Measurements from ENCODE around the gene MYOM1.
A peak's percentile ranks its signal among the peaks of the same experiment; 100 is the strongest.

The MYOM1 gene

GRCh38 chr18:3085612-3086011 lies 134.2 kb downstream of the MYOM1 start:
- H3K79me2 ChIP-seq (ENCODE audit: control insufficient read depth, insufficient read depth, low read length) = no peaks in the 10 kb centered on the region
- H3K4me1 ChIP-seq (ENCODE audit: control insufficient read depth, low read depth, low read length) = no peaks in the 10 kb centered on the region
- H3K79me1 ChIP-seq (ENCODE audit: low read length) = no peaks in the 10 kb centered on the region
- H3K18ac ChIP-seq (ENCODE audit: low read length) = no peak overlapping the region
- no CpG with 5 or more reads among the region's 1 CpG for WGBS (ENCODE audit: extremely low coverage, insufficient coverage, low lambda C conversion rate)
- H3K4me3 ChIP-seq (ENCODE audit: low read length) = no peak overlapping the region
- no peak overlapping the region for H3K9ac ChIP-seq (ENCODE audit: low read length)
- H4K5ac ChIP-seq (ENCODE audit: low read length) = no peak overlapping the region
- no peak for DNase-seq
- H3K56ac ChIP-seq (ENCODE audit: low read length) = no peak overlapping the region
- no peak overlapping the region for H2BK15ac ChIP-seq (replicated peaks; ENCODE audit: low read depth)
- H2BK120ac ChIP-seq (ENCODE audit: low read depth, low read length) = no peak overlapping the region
- no peak overlapping the region for H3K27ac ChIP-seq (ENCODE audit: low read depth, low read length)
- H2BK5ac ChIP-seq (ENCODE audit: low read length) = no peak overlapping the region
- no peak overlapping the region for H4K8ac ChIP-seq (ENCODE audit: low read depth, low read length)
- H3K27me3 ChIP-seq (ENCODE audit: insufficient read depth, low read length, poor library complexity) = no peaks in the 10 kb centered on the region
- no peak overlapping the region for H3K4me2 ChIP-seq (ENCODE audit: low read length)
- no peaks in the 10 kb centered on the region for H3K36me3 ChIP-seq (ENCODE audit: control insufficient read depth, insufficient read depth, low read length)
- no peak overlapping the region for H3K23ac ChIP-seq (ENCODE audit: low read length)
- H3K4ac ChIP-seq (ENCODE audit: low read depth, low read length) = no peak overlapping the region
- H2AK5ac ChIP-seq (ENCODE audit: low read length) = no peak overlapping the region

- Histone ChIP-seq H3K4me1 (ENCODE audit: control insufficient read depth, low read depth, low read length) (no peaks in the 10 kb centered on the region), H3K4me3 (ENCODE audit: low read length) (no peak overlapping the region), H2BK15ac (replicated peaks; ENCODE audit: low read depth) (no peak overlapping the region), H3K9ac (ENCODE audit: low read length) (no peak overlapping the region), H3K27me3 (ENCODE audit: insufficient read depth, low read length, poor library complexity) (no peaks in the 10 kb centered on the region), H2AK5ac (ENCODE audit: low read length) (no peak overlapping the region), H3K56ac (ENCODE audit: low read length) (no peak overlapping the region), H3K79me2 (ENCODE audit: control insufficient read depth, insufficient read depth, low read length) (no peaks in the 10 kb centered on the region), H4K5ac (ENCODE audit: low read length) (no peak overlapping the region), H3K4ac (ENCODE audit: low read depth, low read length) (no peak overlapping the region), H3K23ac (ENCODE audit: low read length) (no peak overlapping the region), H3K4me2 (ENCODE audit: low read length) (no peak overlapping the region), H3K27ac (ENCODE audit: low read depth, low read length) (no peak overlapping the region), H3K79me1 (ENCODE audit: low read length) (no peaks in the 10 kb centered on the region), H2BK120ac (ENCODE audit: low read depth, low read length) (no peak overlapping the region), H3K36me3 (ENCODE audit: control insufficient read depth, insufficient read depth, low read length) (no peaks in the 10 kb centered on the region), H3K18ac (ENCODE audit: low read length) (no peak overlapping the region), H4K8ac (ENCODE audit: low read depth, low read length) (no peak overlapping the region), H2BK5ac (ENCODE audit: low read length) (no peak overlapping the region)
- WGBS (ENCODE audit: extremely low coverage, insufficient coverage, low lambda C conversion rate) = no CpG with 5 or more reads among the region's 3 CpGs
- DNase-seq = no peak
These were observed 135.6 kb downstream of the MYOM1 start for GRCh38 chr18:3084206-3084605.

- Histone ChIP-seq H4K5ac (ENCODE audit: low read length) (no peak overlapping the region), H3K18ac (ENCODE audit: low read length) (no peak overlapping the region), H3K56ac (ENCODE audit: low read length) (no peak overlapping the region), H3K36me3 (ENCODE audit: control insufficient read depth, insufficient read depth, low read length) (no peaks in the 10 kb centered on the region), H3K9ac (ENCODE audit: low read length) (no peak overlapping the region), H3K79me1 (ENCODE audit: low read length) (no peaks in the 10 kb centered on the region), H3K27me3 (ENCODE audit: insufficient read depth, low read length, poor library complexity) (no peaks in the 10 kb centered on the region), H3K27ac (ENCODE audit: low read depth, low read length) (no peak overlapping the region), H2BK5ac (ENCODE audit: low read length) (no peak overlapping the region), H3K79me2 (ENCODE audit: control insufficient read depth, insufficient read depth, low read length) (no peaks in the 10 kb centered on the region), H3K4me3 (ENCODE audit: low read length) (no peak overlapping the region), H2BK15ac (replicated peaks; ENCODE audit: low read depth) (no peak overlapping the region), H4K8ac (ENCODE audit: low read depth, low read length) (no peak overlapping the region), H2BK120ac (ENCODE audit: low read depth, low read length) (no peak overlapping the region), H3K4me1 (ENCODE audit: control insufficient read depth, low read depth, low read length) (no peaks in the 10 kb centered on the region), H3K23ac (ENCODE audit: low read length) (no peak overlapping the region), H3K4me2 (ENCODE audit: low read length) (no peak overlapping the region), H3K4ac (ENCODE audit: low read depth, low read length) (no peak overlapping the region), H2AK5ac (ENCODE audit: low read length) (no peak overlapping the region)
- WGBS (ENCODE audit: extremely low coverage, insufficient coverage, low lambda C conversion rate) = no CpG with 5 or more reads among the region's 3 CpGs
- DNase-seq = no peak
These were observed 136.0 kb downstream of the MYOM1 start for GRCh38 chr18:3083766-3084165.

- no peak overlapping the region for H3K9ac ChIP-seq (ENCODE audit: low read length)
- no peak overlapping the region for H3K27ac ChIP-seq (ENCODE audit: low read depth, low read length)
- H2AK5ac ChIP-seq (ENCODE audit: low read length) = no peak overlapping the region
- no peak for DNase-seq
- H3K4me1 ChIP-seq (ENCODE audit: control insufficient read depth, low read depth, low read length) = no peaks in the 10 kb centered on the region
- no peak overlapping the region for H4K5ac ChIP-seq (ENCODE audit: low read length)
- H3K27me3 ChIP-seq (ENCODE audit: insufficient read depth, low read length, poor library complexity) = no peaks in the 10 kb centered on the region
- H3K36me3 ChIP-seq (ENCODE audit: control insufficient read depth, insufficient read depth, low read length) = no peaks in the 10 kb centered on the region
- H3K4me3 ChIP-seq (ENCODE audit: low read length) = no peak overlapping the region
- no peaks in the 10 kb centered on the region for H3K79me2 ChIP-seq (ENCODE audit: control insufficient read depth, insufficient read depth, low read length)
- H3K4me2 ChIP-seq (ENCODE audit: low read length) = no peak overlapping the region
- H4K8ac ChIP-seq (ENCODE audit: low read depth, low read length) = no peak overlapping the region
- no peaks in the 10 kb centered on the region for H3K79me1 ChIP-seq (ENCODE audit: low read length)
- no peak overlapping the region for H2BK120ac ChIP-seq (ENCODE audit: low read depth, low read length)
- no peak overlapping the region for H3K56ac ChIP-seq (ENCODE audit: low read length)
- no peak overlapping the region for H2BK5ac ChIP-seq (ENCODE audit: low read length)
- no peak overlapping the region for H2BK15ac ChIP-seq (replicated peaks; ENCODE audit: low read depth)
- H3K4ac ChIP-seq (ENCODE audit: low read depth, low read length) = no peak overlapping the region
- WGBS (ENCODE audit: extremely low coverage, insufficient coverage, low lambda C conversion rate) = no CpG with 5 or more reads among the region's 3 CpGs
- no peak overlapping the region for H3K18ac ChIP-seq (ENCODE audit: low read length)
- no peak overlapping the region for H3K23ac ChIP-seq (ENCODE audit: low read length)
These were observed 138.2 kb downstream of the MYOM1 start for GRCh38 chr18:3081584-3081991.

GRCh38 chr18:3079653-3080052 lies 140.1 kb downstream of the MYOM1 start:
- Histone ChIP-seq H2AK5ac (ENCODE audit: low read length) (no peak overlapping the region), H3K23ac (ENCODE audit: low read length) (no peak overlapping the region), H3K18ac (ENCODE audit: low read length) (no peak overlapping the region), H3K4ac (ENCODE audit: low read depth, low read length) (no peak overlapping the region), H3K9ac (ENCODE audit: low read length) (no peak overlapping the region), H3K4me3 (ENCODE audit: low read length) (no peak overlapping the region), H3K36me3 (ENCODE audit: control insufficient read depth, insufficient read depth, low read length) (no peaks in the 10 kb centered on the region), H2BK120ac (ENCODE audit: low read depth, low read length) (no peak overlapping the region), H3K4me2 (ENCODE audit: low read length) (no peak overlapping the region), H4K5ac (ENCODE audit: low read length) (no peak overlapping the region), H2BK15ac (replicated peaks; ENCODE audit: low read depth) (no peak overlapping the region), H3K27ac (ENCODE audit: low read depth, low read length) (no peak overlapping the region), H2BK5ac (ENCODE audit: low read length) (no peak overlapping the region), H3K79me2 (ENCODE audit: control insufficient read depth, insufficient read depth, low read length) (no peaks in the 10 kb centered on the region), H3K27me3 (ENCODE audit: insufficient read depth, low read length, poor library complexity) (no peaks in the 10 kb centered on the region), H3K4me1 (ENCODE audit: control insufficient read depth, low read depth, low read length) (no peaks in the 10 kb centered on the region), H4K8ac (ENCODE audit: low read depth, low read length) (no peak overlapping the region), H3K56ac (ENCODE audit: low read length) (no peak overlapping the region), H3K79me1 (ENCODE audit: low read length) (no peaks in the 10 kb centered on the region)
- WGBS (ENCODE audit: extremely low coverage, insufficient coverage, low lambda C conversion rate) = no CpG with 5 or more reads among the region's 4 CpGs
- no peak for DNase-seq

- peak overlapping the region; percentile 1 for H3K4ac ChIP-seq (ENCODE audit: low read depth, low read length)
These were observed 144.3 kb downstream of the MYOM1 start for GRCh38 chr18:3075491-3075890.

More at GRCh38 chr18:3075491-3075890, 144.3 kb downstream of the MYOM1 start:
- H3K27ac ChIP-seq (ENCODE audit: low read depth, low read length) = no peak overlapping the region
- no peak overlapping the region for H3K9ac ChIP-seq (ENCODE audit: low read length)
- no peak overlapping the region for H2BK5ac ChIP-seq (ENCODE audit: low read length)
- DNase-seq = peak; percentile 41
- H2AK5ac ChIP-seq (ENCODE audit: low read length) = no peak overlapping the region
- no peak overlapping the region for H4K8ac ChIP-seq (ENCODE audit: low read depth, low read length)
- no peak overlapping the region for H3K23ac ChIP-seq (ENCODE audit: low read length)
- no peaks in the 10 kb centered on the region for H3K4me1 ChIP-seq (ENCODE audit: control insufficient read depth, low read depth, low read length)
- no peak overlapping the region for H3K4me3 ChIP-seq (ENCODE audit: low read length)
- no peaks in the 10 kb centered on the region for H3K36me3 ChIP-seq (ENCODE audit: control insufficient read depth, insufficient read depth, low read length)
- no peaks in the 10 kb centered on the region for H3K79me1 ChIP-seq (ENCODE audit: low read length)
- WGBS (ENCODE audit: extremely low coverage, insufficient coverage, low lambda C conversion rate) = no CpG with 5 or more reads among the region's 9 CpGs
- H3K18ac ChIP-seq (ENCODE audit: low read length) = no peak overlapping the region
- no peak overlapping the region for H3K4me2 ChIP-seq (ENCODE audit: low read length)
- no peak overlapping the region for H3K56ac ChIP-seq (ENCODE audit: low read length)
- no peaks in the 10 kb centered on the region for H3K79me2 ChIP-seq (ENCODE audit: control insufficient read depth, insufficient read depth, low read length)
- no peak overlapping the region for H2BK15ac ChIP-seq (replicated peaks; ENCODE audit: low read depth)
- no peaks in the 10 kb centered on the region for H3K27me3 ChIP-seq (ENCODE audit: insufficient read depth, low read length, poor library complexity)
- H2BK120ac ChIP-seq (ENCODE audit: low read depth, low read length) = no peak overlapping the region
- H4K5ac ChIP-seq (ENCODE audit: low read length) = no peak overlapping the region

Measured in mesendoderm (in vitro differentiated cells).